ENCODE measurements around the gene PTPRCAP.
A peak's percentile ranks its signal among the peaks of the same experiment; 100 is the strongest.

Gene PTPRCAP

GRCh38 chr11:67465189-67465510 lies 27.7 kb upstream of the PTPRCAP start:
- DNase-seq = no peak

- peak; percentile 69 for DNase-seq
Observed at GRCh38 chr11:67464411-67465188, 27.1 kb upstream of the PTPRCAP start.

GRCh38 chr11:67463680-67464410 lies 26.4 kb upstream of the PTPRCAP start:
- no peak for DNase-seq

GRCh38 chr11:67463186-67463585 lies 25.7 kb upstream of the PTPRCAP start:
- no peak for DNase-seq

GRCh38 chr11:67458266-67458665 lies 20.8 kb upstream of the PTPRCAP start:
- no peak for DNase-seq

GRCh38 chr11:67457453-67457852 lies 20.0 kb upstream of the PTPRCAP start:
- no peak for DNase-seq

- DNase-seq = no peak
Observed at GRCh38 chr11:67456068-67456705, 18.7 kb upstream of the PTPRCAP start.

GRCh38 chr11:67455054-67455453 lies 17.6 kb upstream of the PTPRCAP start, which contains the start of gene CABP4:
Gene CABP4 (plus strand): TSS chr11:67455354. CDS start chr11:67455424, 70 bp downstream.
- no peak for DNase-seq

- no peak for DNase-seq
Observed at GRCh38 chr11:67453816-67454732, 16.6 kb upstream of the PTPRCAP start.

GRCh38 chr11:67452141-67452952 lies 14.9 kb upstream of the PTPRCAP start, which contains the start of gene GPR152:
Gene GPR152 (minus strand): TSS chr11:67452729. CDS start chr11:67452724, 5 bp downstream.
- no peak for DNase-seq

GRCh38 chr11:67451658-67451976 lies 14.1 kb upstream of the PTPRCAP start:
- no peak for DNase-seq

GRCh38 chr11:67450796-67451657 lies 13.5 kb upstream of the PTPRCAP start:
- DNase-seq = no peak

- no peak for DNase-seq
Observed at GRCh38 chr11:67449116-67449844, 11.8 kb upstream of the PTPRCAP start.

- DNase-seq = no peak
Observed at GRCh38 chr11:67448220-67448609, 10.7 kb upstream of the PTPRCAP start.

- no peak for DNase-seq
Observed at GRCh38 chr11:67445515-67445914, 8.0 kb upstream of the PTPRCAP start.

GRCh38 chr11:67442504-67443404 lies 5.3 kb upstream of the PTPRCAP start:
- DNase-seq = no peak

- no peak for DNase-seq
Observed at GRCh38 chr11:67441731-67442351, 4.4 kb upstream of the PTPRCAP start.

- no peak for DNase-seq
Observed at GRCh38 chr11:67441098-67441563, 3.6 kb upstream of the PTPRCAP start.

All from fibroblast of skin of abdomen (primary cell).